HG02870 (cell line): Measurements from ENCODE around the gene RXFP4.

Experiments
- ATAC-seq: cut with Tn5 transposase; IDR thresholded peaks from one replicate; pipeline ENCODE4 v1.9.1; 2021; ENCODE audit warnings: mild to moderate bottlenecking, moderate library complexity; ENCODE audit not compliant: unreplicated experiment

Gene RXFP4

DNA sequence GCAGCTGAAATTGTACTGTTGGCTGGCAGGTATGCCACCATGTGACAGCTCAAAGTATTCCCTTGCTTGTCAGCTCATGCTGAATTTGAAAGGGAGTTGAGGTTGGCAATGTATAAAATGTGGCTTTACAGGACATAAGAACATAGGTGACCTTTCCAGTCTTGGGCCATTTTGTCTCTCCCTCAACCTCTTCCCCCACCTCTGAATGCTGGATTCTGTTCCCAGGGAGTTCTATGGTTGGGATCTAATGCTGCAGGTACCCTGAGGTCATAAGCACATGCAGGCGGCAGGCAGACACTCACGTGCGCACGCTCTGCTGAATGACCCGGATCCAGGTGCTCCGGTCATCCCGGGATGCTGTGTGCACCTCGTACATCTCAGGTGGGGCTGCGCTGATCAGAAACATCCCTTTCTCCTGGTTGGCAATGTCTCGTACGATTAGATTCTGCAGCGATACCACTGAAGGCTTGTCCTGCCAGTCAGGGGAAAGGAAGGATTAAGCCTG, 16.0 kb downstream of the RXFP4 start:
- ATAC-seq: no peak

DNA sequence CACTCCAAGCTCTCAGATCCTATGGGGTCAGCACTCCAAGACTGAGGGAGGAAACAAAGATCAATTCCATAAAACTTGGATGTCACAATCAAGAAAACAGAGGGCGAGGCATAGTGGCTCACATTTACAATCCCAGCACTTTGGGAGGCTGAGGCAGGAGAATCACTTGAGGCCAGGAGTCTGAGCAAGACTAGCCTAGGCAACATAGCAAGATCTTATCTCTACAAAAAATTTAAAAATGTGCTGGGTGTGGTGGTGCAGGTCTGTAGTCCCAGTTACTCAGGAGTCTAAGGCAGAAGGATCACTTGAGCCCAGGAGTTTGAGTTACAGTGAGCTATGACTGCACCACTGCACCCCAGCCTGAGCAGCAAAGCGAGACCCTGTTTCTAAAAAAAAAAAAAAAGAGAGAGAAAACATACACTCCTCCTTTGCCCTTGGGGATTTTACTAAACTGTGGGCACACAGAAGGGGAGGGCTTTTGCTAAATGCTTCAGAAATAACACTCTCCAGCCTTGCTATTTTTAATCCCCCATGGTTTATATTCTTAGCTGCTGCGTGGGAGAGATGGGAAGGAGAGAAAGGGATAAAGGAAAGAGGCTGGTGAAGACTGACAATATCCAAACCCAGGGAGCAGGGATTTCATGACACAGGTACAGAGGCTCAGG, 18.8 kb downstream of the RXFP4 start:
- ATAC-seq: no peak

DNA sequence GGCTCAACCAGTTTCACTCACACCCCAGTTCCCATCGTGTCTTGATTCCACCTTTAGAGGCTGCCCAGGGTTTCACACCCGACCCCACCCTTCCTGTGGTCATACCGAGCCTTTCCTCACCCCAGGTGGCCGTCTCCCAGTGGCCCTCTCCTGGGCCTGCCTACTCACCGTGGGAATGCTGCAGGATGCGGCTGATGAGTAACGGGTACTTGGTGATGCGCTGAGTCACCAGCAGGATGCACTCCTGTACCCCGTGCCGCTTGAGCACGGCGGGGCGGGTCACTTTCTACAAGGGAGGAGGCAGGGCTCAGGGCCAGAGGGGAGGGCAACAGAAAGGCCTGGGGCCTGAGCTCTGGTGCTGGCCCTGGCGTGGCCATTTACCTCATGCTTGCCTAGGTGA, 20.5 kb downstream of the RXFP4 start:
- ATAC-seq: no peak

DNA sequence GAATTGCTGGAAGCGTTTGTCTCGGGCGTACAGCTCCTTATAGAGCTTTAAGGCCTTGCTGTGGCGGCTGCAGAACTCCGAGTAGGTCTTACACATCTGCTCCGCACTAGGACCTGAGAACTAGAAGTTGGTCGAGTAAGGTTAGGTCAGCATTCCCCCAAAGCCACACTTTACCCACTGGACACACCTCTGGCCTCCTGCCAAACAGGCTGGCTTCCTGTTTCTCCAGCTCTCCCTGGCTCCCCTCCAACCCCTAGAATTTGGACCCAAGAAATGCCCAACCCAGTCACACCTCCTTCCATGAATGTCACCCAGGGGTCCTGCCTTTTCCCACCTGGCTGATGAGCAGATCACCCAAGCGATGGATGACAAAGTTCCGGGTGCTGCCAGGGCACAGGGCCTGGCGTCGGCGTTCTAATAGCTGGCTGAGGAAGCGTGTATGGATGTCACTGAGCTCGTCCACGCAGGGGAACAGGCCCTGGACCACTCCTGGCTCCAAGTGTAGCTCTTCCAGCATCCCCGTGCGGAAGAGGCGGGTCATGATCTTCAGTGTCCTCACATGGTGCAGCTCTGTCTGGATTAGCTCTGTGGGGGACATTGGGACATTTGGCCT, 21.3 kb downstream of the RXFP4 start:
- no peak for ATAC-seq

DNA sequence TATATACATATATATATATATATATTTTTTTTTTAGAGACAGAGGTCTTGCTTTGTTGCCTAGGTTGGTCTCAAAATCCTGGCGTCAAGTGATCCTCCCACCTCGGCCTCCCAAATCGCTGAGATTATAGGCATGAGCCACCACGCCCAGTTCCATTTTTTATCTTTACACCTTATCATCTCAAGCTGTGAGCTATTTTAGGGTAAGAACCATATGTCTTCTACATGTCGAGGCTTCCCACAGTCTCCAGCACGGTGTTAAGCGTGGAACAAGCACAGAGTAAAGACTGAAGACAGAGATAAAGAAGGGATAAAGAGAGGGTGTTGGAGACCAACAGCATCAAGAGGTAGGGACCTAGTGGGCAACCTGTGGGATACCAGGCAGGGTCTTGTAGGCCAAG, 22.8 kb downstream of the RXFP4 start:
- ATAC-seq: no peak

DNA sequence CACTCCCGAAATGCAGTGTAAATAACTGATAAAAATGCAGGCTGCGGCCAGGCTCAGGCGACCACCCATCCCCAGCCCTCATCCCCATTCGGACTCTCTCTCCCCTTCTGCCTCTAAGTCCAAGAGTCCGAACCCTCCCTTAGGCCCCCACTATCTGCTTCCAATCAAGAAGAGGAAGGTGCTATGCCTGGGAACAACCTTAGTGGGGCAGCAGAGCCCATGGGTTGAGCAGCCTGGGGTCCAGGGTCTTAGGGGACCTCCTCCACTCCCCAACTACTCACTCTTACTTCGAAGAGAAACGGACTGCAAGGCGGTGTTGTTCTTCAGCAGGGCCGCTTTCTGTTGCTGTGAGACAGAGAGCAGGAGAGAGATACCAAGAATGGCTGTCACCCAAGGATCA, 24.7 kb downstream of the RXFP4 start:
- ATAC-seq: no peak

DNA sequence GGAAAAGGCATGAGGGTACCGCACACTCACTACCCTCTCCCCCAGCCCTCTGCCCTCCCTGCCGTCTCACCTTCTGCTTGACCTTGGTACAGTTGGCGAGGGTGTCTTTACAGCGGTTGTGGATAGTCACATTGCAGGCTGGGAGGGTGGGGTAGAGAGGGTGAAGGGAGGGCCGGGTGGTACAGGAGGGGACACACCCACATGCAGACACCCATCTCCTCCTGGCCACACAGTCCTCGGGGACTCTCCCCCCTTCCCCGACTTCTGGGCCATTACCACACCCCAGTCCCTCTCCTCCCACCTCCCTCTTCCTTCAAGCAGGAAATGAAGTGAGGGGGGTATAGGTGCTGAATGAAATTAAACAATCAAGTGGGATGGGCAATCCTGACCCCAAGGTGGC, 25.3 kb downstream of the RXFP4 start:
- no peak for ATAC-seq

DNA sequence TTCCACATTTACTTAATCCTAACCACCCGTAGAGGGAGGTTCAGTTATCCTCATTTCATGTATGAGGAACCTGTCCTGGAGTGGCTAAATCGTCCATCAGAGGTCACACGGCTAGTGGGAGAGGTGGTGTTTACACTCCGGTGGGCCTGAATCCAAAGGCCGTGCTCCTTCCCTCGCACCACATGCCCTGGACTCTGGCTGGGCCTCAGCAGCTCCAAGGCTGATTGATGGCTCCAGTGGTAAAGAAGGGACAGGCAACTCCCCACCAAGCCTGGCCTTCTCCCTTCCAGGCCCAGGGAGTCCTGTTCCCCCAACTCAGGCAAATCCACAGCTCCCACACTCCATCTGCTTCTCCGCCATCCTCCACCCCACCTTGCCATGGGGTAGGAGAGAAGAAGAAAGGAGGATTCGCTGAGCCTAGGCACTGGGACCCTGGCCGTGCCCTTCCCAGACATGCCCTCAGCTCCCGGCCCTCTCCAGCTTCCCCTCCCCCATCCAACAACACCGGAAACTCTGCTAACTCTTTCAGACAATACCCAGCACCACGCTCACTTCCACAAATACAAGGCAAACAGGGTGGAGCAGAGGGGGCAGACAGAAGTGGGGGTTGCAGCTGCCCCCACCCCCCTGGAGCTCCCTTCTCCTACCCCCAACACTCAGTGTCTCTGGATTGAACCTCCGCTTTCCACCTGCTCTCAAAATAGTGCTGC, 26.1 kb downstream of the RXFP4 start:
- ATAC-seq: no peak

DNA sequence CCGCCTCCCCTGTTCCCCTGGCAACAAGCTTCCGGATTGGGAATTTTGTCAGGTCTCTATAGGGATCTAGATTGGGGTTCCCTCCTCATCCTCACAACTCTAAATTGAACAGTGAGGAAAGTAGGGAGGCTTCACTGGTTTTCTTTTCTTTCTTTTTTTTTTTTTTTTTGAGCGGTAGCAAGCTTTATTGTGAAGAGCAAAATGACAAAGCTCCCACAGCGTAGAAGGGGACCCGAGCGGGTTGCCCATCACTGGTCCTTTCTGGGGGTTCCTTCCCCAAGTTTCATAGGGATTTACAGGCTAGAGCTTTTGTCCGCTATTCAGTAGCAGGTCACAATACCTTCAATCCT, 26.6 kb downstream of the RXFP4 start:
- ATAC-seq: no peak

DNA sequence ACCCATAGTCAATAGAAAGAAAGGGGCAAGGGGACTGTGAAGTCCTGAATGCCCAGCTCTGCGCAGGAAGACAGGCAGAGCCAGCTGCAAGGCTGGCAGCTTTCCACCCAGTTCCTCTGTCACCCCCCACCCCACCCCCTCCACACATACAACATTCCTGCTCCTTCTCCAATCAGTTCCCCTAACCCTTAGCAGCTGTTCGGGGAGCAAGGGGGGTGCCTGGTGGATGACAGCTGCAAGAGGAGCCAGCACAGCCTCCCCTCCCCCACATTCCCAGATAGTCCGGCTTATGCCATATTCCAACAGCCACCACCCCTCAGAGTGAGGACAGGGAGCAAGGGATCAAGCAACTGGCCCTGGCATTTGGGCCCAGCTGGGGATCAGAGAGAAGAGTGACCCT, 27.2 kb downstream of the RXFP4 start:
- ATAC-seq: no peak

DNA sequence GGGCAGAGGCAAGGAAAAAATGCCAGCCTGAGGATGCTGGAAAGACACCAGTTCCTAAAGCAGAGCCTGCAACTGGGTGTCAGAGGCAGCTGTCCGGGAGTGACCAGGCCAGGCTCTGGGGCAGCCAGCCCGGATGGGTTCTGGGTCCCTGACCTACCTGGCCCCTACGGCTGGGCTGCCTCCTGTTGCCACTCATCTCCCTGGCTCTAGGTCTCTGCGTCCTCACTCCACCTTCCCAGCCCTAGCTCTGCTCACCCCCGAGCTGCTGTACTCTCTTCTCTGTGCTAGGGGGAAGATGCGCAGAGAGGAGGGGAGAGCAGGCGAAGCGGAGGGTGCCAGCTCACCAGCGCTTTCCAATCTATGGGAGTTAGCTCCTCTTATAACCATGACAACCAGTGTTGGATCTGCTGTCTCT, 27.9 kb downstream of the RXFP4 start:
- ATAC-seq: no peak

DNA sequence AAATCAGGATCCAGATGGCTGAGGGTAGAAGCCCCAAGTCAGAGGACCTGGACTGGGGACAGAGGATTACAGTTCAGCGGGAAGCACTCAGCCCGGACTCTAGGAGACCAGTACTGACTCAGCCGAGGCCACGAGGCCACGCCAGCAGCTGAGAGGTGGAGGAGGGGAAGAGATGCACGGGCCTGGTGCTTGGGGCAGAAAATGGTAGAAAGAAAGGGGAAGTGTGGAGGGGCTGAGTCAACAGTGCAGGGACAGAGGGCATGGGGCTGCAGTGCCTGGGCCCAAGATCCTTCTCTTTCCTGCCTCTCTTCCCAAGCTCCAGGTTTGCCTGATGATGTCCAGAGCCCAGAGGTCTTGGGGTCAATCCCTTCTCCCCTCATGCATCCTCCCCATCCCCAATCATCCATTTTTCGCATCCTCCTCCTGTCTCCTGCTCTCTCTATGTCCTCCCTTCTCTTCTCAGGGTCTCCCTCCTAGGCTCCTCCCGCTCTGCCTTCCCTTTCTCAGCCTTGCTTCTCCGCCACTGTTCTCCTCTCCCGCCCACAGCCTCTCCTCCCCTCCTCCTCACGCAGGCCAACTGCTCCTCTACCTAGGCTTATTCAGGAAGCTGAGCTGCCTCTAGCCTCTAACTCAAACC, 29.2 kb downstream of the RXFP4 start:
- ATAC-seq: no peak

DNA sequence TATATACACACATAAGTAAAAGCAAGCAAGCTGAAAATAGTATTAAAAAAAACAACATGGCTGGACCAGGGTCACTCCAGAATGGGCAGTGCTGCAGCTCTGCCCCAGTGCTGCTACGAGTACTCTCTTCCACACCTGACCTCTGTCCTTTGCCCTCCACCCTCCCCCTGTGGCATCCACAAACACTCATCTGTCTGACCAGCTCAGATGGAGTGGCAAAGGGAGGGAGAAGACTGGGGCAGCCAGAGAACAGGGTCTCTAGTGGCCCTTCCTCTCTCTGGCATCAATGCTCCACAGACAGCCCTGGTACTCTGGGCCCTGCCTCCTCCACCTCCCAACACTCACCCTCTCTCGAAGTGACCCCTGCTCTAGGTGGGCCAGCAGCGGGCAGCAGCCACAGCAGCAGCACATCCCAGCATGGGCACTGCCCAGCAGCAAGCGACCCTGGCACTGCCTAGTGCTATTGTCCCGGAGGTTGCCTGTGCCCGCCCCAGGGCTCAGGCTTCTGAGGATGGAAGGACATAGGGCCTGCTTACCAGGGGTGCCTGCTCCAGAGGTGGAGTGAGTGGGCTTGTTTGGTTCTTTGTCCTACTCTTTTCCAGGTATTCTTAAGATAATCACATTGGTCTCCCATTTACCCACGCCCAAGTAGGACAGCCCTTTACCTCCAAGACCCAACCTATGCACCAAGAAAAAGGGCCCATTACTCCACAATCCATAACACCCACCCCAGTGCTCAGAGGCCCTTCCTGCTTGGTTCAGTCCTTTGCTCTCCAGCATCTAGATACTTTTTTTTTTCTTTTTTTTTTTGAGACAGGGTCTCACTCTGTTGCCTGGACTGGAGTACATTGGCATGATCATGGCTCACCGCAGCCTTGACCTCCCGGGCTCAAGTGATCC, 30.7 kb downstream of the RXFP4 start:
- ATAC-seq: no peak

DNA sequence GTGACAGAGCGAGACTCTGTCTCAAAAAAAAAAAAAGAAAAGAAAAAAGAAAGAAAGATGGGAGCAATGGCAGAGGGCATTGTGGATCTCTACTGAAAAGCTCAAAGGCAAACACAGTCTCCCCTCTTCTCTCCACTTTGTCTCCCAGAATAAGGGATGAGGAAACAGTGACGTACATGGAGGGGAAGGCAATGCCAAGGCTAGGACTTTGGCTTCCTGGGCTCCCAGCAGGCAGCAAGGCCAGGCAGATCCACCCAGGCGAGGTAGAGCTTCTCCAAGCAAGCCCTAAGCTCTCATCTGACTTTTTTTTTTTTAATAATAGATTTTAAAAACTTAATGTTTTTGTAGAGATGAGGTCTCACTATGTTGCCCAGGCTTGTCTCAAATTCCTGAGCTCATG, 32.3 kb downstream of the RXFP4 start:
- no peak for ATAC-seq

DNA sequence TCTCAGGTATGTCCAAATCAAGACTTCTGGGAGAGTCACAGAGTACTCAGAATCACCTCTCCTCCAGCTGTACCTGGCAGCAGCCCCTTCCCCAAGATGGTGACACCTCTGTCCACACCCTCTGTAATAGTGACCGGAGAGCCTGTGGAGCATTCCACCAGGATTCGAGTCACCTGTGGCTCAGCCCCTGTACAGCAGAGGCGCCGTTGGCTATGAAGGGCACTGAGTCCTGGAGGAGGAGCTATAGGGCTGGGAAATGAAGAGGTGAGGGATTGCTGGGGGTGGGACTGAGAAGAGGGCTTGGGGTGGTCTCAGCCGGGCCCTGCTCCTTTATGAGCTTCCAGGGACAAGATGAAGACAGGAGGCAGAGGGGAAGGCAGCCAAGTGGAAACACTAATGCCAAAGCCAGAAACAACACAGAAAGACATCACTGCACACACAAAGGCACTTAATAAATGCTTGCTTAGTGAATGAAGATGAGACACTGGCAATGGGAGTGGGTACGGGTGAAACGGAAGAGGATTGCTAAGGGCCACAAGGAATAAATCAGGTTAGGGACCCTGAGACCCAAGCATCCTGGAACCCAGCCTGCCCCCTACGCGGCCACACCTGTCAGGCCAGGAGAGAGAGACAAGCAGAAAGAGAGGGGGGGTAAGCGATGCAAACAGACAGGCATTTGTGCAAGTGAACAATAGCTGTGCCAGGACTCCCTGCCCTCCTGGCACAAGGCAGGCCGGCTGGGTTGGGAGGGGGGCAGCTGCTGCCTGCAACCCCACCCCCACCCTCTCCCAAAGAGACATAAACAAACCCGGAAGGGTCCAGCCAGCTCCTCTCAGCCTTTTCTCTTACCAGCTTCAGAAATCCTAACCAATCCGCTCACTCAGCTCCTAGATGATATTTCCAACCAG, 33.0 kb downstream of the RXFP4 start:
- no peak for ATAC-seq

DNA sequence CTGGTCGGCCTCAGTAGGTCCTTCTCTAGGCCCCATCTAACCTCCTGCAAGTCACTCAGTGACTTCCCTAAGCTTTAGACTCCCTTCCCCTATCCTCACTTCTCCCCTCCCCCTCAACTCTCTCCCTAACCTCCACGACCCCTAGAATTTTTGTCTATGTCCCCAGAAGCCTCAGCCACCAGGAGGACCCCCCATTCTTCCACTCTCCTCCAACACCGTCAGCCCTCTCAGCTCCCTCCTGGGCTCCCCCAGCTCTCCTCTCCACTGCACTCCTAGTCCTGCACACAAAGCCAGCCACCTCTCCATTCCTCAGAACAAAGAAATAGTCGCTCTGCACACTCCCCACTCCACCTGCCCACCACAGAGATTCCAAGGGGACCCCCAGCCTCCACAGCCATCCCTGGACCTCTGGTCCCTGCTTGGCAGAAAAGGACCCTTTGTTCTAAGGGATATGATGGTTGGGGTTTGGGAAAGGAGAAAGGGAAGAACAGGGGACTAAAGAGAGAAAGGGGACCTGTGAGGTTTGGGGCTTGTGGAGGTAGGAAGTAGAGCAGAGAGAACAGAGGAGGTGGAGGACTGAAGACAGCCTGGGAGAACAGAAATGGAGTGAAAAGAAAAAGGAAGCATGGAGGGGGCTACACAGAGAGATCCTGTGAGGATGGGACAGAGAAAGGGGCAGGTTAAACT, 34.1 kb downstream of the RXFP4 start:
- ATAC-seq: no peak

DNA sequence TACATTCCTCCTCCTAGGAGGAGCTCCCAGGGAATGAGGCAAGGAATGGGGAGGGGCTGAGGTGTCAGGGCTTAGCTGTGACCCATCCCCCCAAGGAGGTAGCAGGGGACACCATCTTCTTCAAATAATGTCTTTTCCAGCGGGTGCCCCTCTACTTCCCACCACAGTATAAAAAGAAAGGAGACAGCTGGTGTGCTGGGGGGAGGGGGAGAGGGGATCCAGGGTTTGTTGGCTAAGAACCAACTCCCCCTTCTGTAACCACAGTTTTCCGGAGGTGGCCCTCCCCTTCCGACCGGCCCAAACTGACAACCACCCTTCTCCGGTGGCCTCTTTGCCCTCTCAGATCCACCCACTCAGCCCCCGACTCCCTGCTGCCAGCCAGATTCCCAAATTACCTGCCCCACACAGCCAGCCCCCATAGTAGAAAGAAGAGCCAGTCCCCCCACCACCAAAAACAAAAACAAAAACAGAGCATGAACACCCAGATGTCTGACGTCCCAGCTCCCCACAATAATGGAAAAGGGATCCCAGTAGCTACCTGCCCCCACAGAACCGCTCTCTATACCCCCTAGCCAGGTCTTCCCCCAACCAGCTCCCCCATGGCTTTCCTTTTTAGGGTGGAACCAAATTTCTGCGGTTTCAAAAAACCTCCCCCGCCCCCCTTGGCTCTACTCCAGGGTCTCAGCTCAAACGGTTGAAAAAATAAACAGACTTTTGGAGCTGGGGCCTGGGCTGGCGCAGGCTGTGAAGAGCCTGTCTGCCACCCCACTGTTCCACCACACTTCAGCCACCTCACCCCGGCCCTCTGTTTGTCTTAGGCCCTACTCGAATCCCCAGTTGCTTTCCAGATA, 34.8 kb downstream of the RXFP4 start:
- ATAC-seq: no peak
